Right lobe of liver (tissue), 4 donors: Measurements from ENCODE around the gene PYGB.

ENCODE experiments used
- POLR2A ChIP-seq: fragments of 450-650 bp; IDR thresholded peaks from one replicate; pipeline ENCODE4 v1.6.1; 2017; ENCODE audit warnings: antibody characterized with exemption, mild to moderate bottlenecking
- TF ChIP-seq, protein P1 (sequence below), 4 donors: fragments of 200-600 bp in 3 of 4; fragments of 450-650 bp in 1 of 4; IDR thresholded peaks; one replicate each; pipeline versions ENCODE4 v1.5.1 to v1.8.0; 2016 to 2022; ENCODE audit warnings: antibody characterized with exemption in 4 of 4, mild to moderate bottlenecking in 2 of 4
- donor health status: DM: no; HTN: no; CAD: no.
- donor health status: DM: no; HTN: no; CAD: no.
- donor health status: DM: no; HTN: yes; CAD: no.

DNA sequence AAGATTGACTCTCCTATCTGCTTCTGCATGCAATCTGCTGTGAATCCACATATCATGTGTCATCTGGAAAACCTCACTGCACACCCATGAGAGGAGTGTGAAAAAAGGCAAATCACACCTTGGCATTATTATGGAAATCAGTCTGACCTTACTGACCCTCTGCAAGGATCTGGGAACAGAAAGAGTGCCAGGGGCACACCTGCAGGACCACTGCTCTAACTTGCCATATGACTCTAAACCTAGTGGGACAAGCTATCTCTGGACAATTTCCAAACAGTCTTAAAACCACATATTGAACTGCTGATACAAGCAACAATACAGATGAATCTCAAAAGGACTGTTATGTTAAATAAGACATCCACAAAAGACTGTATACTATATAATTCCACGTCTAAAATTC, 92.5 kb downstream of the PYGB start:
- TF ChIP-seq, protein P1, sequence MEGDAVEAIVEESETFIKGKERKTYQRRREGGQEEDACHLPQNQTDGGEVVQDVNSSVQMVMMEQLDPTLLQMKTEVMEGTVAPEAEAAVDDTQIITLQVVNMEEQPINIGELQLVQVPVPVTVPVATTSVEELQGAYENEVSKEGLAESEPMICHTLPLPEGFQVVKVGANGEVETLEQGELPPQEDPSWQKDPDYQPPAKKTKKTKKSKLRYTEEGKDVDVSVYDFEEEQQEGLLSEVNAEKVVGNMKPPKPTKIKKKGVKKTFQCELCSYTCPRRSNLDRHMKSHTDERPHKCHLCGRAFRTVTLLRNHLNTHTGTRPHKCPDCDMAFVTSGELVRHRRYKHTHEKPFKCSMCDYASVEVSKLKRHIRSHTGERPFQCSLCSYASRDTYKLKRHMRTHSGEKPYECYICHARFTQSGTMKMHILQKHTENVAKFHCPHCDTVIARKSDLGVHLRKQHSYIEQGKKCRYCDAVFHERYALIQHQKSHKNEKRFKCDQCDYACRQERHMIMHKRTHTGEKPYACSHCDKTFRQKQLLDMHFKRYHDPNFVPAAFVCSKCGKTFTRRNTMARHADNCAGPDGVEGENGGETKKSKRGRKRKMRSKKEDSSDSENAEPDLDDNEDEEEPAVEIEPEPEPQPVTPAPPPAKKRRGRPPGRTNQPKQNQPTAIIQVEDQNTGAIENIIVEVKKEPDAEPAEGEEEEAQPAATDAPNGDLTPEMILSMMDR (IDR thresholded peaks at IDR 0.05), result no peak
- no peak for TF ChIP-seq POLR2A
